ENCODE measurements around the gene PALLD. TPM values are rescaled to one million over a fixed set of nuclear protein-coding genes. Genes with fewer than 3 reads are reported as not detected.

Gene PALLD
- polyA plus RNA-seq, 1 donor from 2014 or later = 20.5 TPM

GRCh38 chr4:168766604-168767316 is 269.9 kb downstream of the PALLD start:
- no peaks in the 10 kb centered on the region for H4K20me1 ChIP-seq (ENCODE audit: insufficient read depth)
- H3K36me3 ChIP-seq (ENCODE audit: insufficient read depth, low read length) = no peaks in the 10 kb centered on the region
- H3K27me3 ChIP-seq (ENCODE audit: insufficient read depth, low read depth, low read length) = no peaks in the 10 kb centered on the region
- H3K9me2 ChIP-seq (ENCODE audit: insufficient read depth, low read length) = no peaks in the 10 kb centered on the region
- no peaks in the 10 kb centered on the region for H3K9me3 ChIP-seq (ENCODE audit: low read length)
- TF ChIP-seq TAF1 (IDR thresholded peaks at IDR 0.05; ENCODE audit: low read depth) (no peak), EZH2 (IDR thresholded peaks at IDR 0.05; ENCODE audit: borderline replicate concordance, insufficient read depth, low read length, poor library complexity, severe bottlenecking) (no peak), MXI1 (conservative IDR thresholded peaks at IDR 0.05; ENCODE audit: poor library complexity, severe bottlenecking) (no peak), RAD21 (conservative IDR thresholded peaks at IDR 0.05) (no peak), POLR2AphosphoS5 (IDR thresholded peaks at IDR 0.05) (no peak), EP300 (conservative IDR thresholded peaks at IDR 0.05; ENCODE audit: poor library complexity, severe bottlenecking) (no peak), REST (IDR thresholded peaks at IDR 0.05; ENCODE audit: borderline replicate concordance) (no peak)
- TF ChIP-seq, protein P1, sequence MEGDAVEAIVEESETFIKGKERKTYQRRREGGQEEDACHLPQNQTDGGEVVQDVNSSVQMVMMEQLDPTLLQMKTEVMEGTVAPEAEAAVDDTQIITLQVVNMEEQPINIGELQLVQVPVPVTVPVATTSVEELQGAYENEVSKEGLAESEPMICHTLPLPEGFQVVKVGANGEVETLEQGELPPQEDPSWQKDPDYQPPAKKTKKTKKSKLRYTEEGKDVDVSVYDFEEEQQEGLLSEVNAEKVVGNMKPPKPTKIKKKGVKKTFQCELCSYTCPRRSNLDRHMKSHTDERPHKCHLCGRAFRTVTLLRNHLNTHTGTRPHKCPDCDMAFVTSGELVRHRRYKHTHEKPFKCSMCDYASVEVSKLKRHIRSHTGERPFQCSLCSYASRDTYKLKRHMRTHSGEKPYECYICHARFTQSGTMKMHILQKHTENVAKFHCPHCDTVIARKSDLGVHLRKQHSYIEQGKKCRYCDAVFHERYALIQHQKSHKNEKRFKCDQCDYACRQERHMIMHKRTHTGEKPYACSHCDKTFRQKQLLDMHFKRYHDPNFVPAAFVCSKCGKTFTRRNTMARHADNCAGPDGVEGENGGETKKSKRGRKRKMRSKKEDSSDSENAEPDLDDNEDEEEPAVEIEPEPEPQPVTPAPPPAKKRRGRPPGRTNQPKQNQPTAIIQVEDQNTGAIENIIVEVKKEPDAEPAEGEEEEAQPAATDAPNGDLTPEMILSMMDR (IDR thresholded peaks at IDR 0.05; ENCODE audit: poor library complexity, severe bottlenecking) = no peak
- H3K79me2 ChIP-seq (replicated peaks; ENCODE audit: insufficient read depth, low read length) = no peaks in the 10 kb centered on the region
- H3K27ac ChIP-seq (ENCODE audit: low read length) = no peak overlapping the region
- H3K4me2 ChIP-seq (ENCODE audit: low read length) = no peak overlapping the region
- no peak overlapping the region for H2AFZ ChIP-seq (ENCODE audit: low read depth, low read length)
- no peak overlapping the region for H3K9ac ChIP-seq (ENCODE audit: low read length)
- no peak overlapping the region for H3K4me3 ChIP-seq (ENCODE audit: low read length)
- no peaks in the 10 kb centered on the region for H3F3A ChIP-seq (ENCODE audit: insufficient read depth, low read length, poor library complexity, severe bottlenecking)

DNA sequence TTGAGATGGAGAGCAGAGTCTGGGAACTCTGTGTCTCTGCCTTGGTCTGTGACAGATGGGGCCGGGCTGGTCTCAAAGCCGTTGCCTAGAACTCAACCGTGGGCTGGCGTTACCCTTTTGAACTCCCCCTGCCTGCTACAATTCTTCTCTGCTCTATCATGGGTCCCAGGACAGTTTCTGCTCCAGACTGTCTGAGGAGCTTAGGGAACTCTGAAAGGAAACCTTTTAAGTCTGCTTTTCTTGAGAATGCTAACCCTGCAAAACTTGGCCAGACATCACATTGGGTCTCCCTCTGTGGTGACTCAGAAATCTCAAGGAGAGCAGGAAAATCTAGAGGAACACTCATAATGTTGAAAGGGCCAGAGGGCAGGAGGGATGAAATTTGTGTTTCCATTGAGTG is 272.6 kb downstream of the PALLD start:
- no peak overlapping the region for H2AFZ ChIP-seq (ENCODE audit: low read depth, low read length)
- TF ChIP-seq MXI1 (conservative IDR thresholded peaks at IDR 0.05; ENCODE audit: poor library complexity, severe bottlenecking) (no peak), EZH2 (IDR thresholded peaks at IDR 0.05; ENCODE audit: borderline replicate concordance, insufficient read depth, low read length, poor library complexity, severe bottlenecking) (no peak), TAF1 (IDR thresholded peaks at IDR 0.05; ENCODE audit: low read depth) (no peak), REST (IDR thresholded peaks at IDR 0.05; ENCODE audit: borderline replicate concordance) (no peak)

More for the DNA sequence above, 272.6 kb downstream of the PALLD start:
- no peak overlapping the region for H3K4me3 ChIP-seq (ENCODE audit: low read length)
- H3K9ac ChIP-seq (ENCODE audit: low read length) = no peak overlapping the region
- H3K9me3 ChIP-seq (ENCODE audit: low read length) = no peaks in the 10 kb centered on the region
- H3K79me2 ChIP-seq (replicated peaks; ENCODE audit: insufficient read depth, low read length) = no peaks in the 10 kb centered on the region
- H4K20me1 ChIP-seq (ENCODE audit: insufficient read depth) = no peaks in the 10 kb centered on the region
- H3K27me3 ChIP-seq (ENCODE audit: insufficient read depth, low read depth, low read length) = no peaks in the 10 kb centered on the region
- H3K9me2 ChIP-seq (ENCODE audit: insufficient read depth, low read length) = no peaks in the 10 kb centered on the region
- H3K4me2 ChIP-seq (ENCODE audit: low read length) = no peak overlapping the region
- H3K27ac ChIP-seq (ENCODE audit: low read length) = no peak overlapping the region
- H3F3A ChIP-seq (ENCODE audit: insufficient read depth, low read length, poor library complexity, severe bottlenecking) = no peaks in the 10 kb centered on the region
- H3K36me3 ChIP-seq (ENCODE audit: insufficient read depth, low read length) = no peaks in the 10 kb centered on the region
